Body of pancreas (tissue), 4 donors: ENCODE data around the gene RFFL. TPM values are rescaled to one million over a fixed set of nuclear protein-coding genes. Genes with fewer than 3 reads are reported as not detected.
A peak's percentile ranks its signal among the peaks of the same experiment; 100 is the strongest.

Source experiments
- ATAC-seq: fragments of 150-250 bp; one replicate; pipeline ENCODE4 v1.9.1; 2016
- DNase-seq, 4 donors: peaks; one replicate each; pipeline ENCODE4 v3.0.0-alpha.2; 2019
- H3K27ac ChIP-seq, 4 donors: fragments of 200-600 bp; sonication (generic); 1 replicate in 3 of 4; 2 replicates in 1 of 4; pipeline versions ENCODE4 v1.5.1 to v1.6.1; 2016 to 2019; ENCODE audit warnings: mild to moderate bottlenecking in 1 of 4, mixed read lengths in 1 of 4, moderate library complexity in 1 of 4
- H3K27me3 ChIP-seq, 2 donors: fragments of 200-600 bp; sonication (generic); one replicate each; pipeline ENCODE4 v1.6.0; 2016; ENCODE audit warnings: mild to moderate bottlenecking in 1 of 2
- H3K36me3 ChIP-seq, 2 donors: fragments of 200-600 bp; sonication (generic); replicated peaks in 1 of 2; 2 replicates each; pipeline ENCODE4 v1.5.1; 2016; ENCODE audit warnings: low read depth in 2 of 2; ENCODE audit not compliant: insufficient read depth in 1 of 2
- H3K4me1 ChIP-seq: fragments of 200-600 bp; sonication (generic); one replicate; pipeline ENCODE4 v1.6.0; 2016
- H3K4me3 ChIP-seq, 2 donors: fragments of 200-600 bp; sonication (generic); 1 replicate in 1 of 2; 2 replicates in 1 of 2; pipeline ENCODE4 v1.5.1; 2016 to 2019
- H3K9me3 ChIP-seq, 3 donors: fragments of 200-600 bp; sonication (generic); 1 replicate in 2 of 3; 2 replicates in 1 of 3; pipeline ENCODE4 v1.5.1; 2016
- POLR2A ChIP-seq, 3 donors: fragments of 450-650 bp; IDR thresholded peaks; one replicate each; pipeline ENCODE4 v1.6.1; 2016; ENCODE audit warnings: antibody characterized with exemption in 3 of 3, mild to moderate bottlenecking in 2 of 3
- WGBS, 2 donors: methylation state at CpG; one replicate each; pipeline ENCODE4 v1.1.5; 2017; 5-methylcytosine and 5-hydroxymethylcytosine counted together
- intact Hi-C: fragments of 100-400 bp; cut with DNase I; formaldehyde crosslinking; loops from one replicate; pipeline ENCODE4 v1.15.1; 2023
- total RNA-seq, 2 donors: library from RNA; depleted of rRNA; stranded (reverse); fragments of >200 nt; gene quantifications; one replicate each; pipeline ENCODE4 v1.1.0, GENCODE V29; 2016
- TF ChIP-seq, protein P1 (sequence below), 7 experiments: fragments of 450-650 bp in 4 of 7; fragments of 200-600 bp in 3 of 7; sonication (generic) in 3 of 7; IDR thresholded peaks; one replicate each; pipeline ENCODE4 v1.5.1; 2016 to 2019; ENCODE audit warnings: antibody characterized with exemption in 7 of 7

RFFL gene
- total RNA-seq, 2 donors from 2014 or later, result 11.9 to 17.8 TPM

DNA sequence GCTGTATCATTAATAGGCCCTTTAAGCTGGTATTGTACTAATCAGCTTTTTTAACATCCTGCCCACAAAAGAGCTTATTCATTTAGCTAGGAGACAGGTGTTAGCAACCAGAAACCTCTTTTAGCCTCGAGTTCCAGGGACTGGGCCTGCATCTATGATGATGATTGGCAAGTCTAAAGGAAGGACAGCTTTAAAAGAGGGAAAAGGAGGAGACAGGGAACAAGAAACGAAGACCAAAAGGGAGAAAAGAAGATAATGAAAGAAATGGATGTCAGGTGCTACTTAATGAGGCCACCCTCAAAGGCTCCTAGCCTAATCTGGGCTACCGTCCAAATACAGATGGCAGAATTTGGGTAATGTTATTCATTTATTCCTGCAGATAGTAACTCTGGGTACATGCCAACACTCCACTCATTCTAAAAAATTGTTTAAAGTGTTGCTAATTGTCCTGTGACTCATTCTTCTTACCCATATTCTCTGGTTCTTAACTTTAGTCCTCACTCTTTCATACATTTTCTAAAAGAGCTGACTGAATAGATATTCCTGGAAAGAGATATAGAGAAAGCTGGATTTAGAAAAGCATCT lies 18.7 kb upstream of the RFFL start:
- peak overlapping the region in 2 of 4 donors; percentile 34 to 58 for H3K27ac ChIP-seq
- no peaks in the 10 kb centered on the region for H3K27me3 ChIP-seq
- no peaks in the 10 kb centered on the region for H3K36me3 ChIP-seq
- intact Hi-C loops, result no loop called here
- DNase-seq (peak in 1 of 4 donors; percentile 7), ATAC-seq (no peak)
- H3K9me3 ChIP-seq, result no peaks in the 10 kb centered on the region
- H3K4me3 ChIP-seq, result no peak overlapping the region
- no peak for TF ChIP-seq POLR2A (IDR thresholded peaks at IDR 0.05)
- TF ChIP-seq, protein P1, sequence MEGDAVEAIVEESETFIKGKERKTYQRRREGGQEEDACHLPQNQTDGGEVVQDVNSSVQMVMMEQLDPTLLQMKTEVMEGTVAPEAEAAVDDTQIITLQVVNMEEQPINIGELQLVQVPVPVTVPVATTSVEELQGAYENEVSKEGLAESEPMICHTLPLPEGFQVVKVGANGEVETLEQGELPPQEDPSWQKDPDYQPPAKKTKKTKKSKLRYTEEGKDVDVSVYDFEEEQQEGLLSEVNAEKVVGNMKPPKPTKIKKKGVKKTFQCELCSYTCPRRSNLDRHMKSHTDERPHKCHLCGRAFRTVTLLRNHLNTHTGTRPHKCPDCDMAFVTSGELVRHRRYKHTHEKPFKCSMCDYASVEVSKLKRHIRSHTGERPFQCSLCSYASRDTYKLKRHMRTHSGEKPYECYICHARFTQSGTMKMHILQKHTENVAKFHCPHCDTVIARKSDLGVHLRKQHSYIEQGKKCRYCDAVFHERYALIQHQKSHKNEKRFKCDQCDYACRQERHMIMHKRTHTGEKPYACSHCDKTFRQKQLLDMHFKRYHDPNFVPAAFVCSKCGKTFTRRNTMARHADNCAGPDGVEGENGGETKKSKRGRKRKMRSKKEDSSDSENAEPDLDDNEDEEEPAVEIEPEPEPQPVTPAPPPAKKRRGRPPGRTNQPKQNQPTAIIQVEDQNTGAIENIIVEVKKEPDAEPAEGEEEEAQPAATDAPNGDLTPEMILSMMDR (IDR thresholded peaks at IDR 0.05), result no peak
- WGBS, 2 donors, result 17 to 33% methylated on average over 3 of the region's 3 CpGs
- peaks cover 24% of the 10 kb centered on the region for H3K4me1 ChIP-seq

DNA sequence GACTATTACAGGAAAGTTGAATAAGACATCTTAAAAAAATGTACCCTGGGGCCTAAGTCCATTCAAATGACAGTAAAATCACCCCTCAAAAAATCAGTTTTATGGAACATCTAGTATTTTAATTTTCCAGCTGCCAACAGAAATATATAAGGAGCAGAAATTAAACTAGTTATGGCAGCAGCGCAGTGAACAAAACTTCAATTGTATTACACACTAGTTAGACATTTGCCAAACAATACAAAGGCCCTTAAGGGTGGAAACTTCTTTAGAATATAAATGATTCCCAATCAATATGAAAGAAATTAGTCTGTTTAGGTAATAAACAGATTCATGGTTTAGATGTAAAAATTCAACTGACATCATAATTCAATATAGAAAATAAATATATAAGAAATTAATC lies 18.1 kb upstream of the RFFL start:
- intact Hi-C loops, result no loop called here
- no peaks in the 10 kb centered on the region for H3K27me3 ChIP-seq
- no peak for TF ChIP-seq POLR2A (IDR thresholded peaks at IDR 0.05)
- TF ChIP-seq, protein P1 (IDR thresholded peaks at IDR 0.05), result no peak
- H3K9me3 ChIP-seq, result no peaks in the 10 kb centered on the region
- H3K27ac ChIP-seq, result peak overlapping the region in 1 of 4 donors; percentile 58
- DNase-seq (no peak), ATAC-seq (no peak)
- no peaks in the 10 kb centered on the region for H3K36me3 ChIP-seq
- no peak overlapping the region for H3K4me3 ChIP-seq
- peaks cover 18% of the 10 kb centered on the region for H3K4me1 ChIP-seq
- WGBS, 2 donors, result 78 to 89% methylated on average over 1 of the region's 1 CpG

DNA sequence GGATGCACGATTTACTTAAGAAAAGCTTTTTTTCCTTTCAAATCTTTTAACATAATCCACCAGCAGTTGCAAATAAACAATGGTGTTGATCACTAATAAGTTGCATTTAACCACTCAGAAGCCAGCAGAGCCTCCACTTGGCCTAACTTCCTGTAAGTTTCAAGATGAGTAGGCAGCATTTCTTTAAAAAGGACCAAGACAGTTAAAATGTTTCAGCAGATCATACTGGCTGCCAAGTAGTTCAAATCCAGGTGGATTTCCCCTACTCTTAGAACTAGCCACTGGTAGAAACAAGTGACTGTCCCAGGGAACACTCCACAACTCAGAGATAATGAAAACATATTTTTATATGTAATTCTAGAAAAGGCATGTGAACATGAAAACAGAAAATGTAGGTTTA lies 17.0 kb upstream of the RFFL start:
- Histone ChIP-seq H3K27me3 (no peaks in the 10 kb centered on the region), H3K4me3 (no peak overlapping the region), H3K27ac (no peak overlapping the region), H3K36me3 (no peaks in the 10 kb centered on the region), H3K4me1 (peaks cover 21% of the 10 kb centered on the region), H3K9me3 (no peaks in the 10 kb centered on the region)
- 66 to 73% methylated on average over 1 of the region's 1 CpG for WGBS, 2 donors
- ATAC-seq, result no peak
- TF ChIP-seq, protein P1 (IDR thresholded peaks at IDR 0.05), result no peak
- no peak for TF ChIP-seq POLR2A (IDR thresholded peaks at IDR 0.05)
- intact Hi-C loops, result no loop called here
- no peak for DNase-seq

DNA sequence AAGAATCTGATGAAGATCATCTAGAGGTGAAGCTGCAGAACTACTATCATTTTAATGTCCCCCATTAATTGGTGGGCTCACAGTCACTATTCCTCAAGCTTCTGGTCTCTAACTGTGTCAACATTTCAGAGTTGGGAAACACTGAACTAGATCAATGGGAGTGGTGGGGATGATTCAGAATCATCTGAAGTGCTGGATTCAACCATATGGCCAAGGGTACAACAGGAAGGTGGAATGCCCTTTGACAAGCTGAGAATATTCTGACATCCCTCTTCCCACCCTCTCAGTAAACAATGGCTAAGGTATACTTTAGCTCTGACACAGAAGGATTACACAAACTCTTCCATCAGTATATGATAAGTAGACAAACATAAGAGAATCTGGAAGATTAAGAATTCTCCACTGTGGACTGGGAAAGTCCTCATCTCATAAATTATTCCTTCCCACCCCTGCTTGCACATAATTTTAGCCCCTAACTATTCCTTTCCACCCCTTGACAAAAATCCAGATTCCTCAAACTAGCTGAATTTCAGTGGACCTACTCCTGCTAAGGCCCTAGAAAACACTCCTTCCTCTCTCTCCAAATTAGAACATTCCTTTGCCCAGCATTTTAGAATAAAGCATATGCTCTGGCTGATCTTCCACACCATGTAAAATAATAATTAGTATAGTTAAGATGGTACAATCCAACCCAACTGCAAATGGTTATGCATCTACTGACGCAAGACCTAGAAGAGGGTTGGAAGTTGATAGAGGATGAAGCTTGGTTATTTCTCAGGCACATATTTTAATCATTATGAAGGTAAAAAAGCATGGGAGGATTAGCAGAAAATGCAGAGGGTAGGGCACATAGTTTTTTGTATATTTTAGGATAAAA lies 16.3 kb upstream of the RFFL start:
- peaks cover 29% of the 10 kb centered on the region for H3K4me1 ChIP-seq

More for the DNA sequence above, 16.3 kb upstream of the RFFL start:
- H3K36me3 ChIP-seq, result no peaks in the 10 kb centered on the region
- no peak for TF ChIP-seq POLR2A (IDR thresholded peaks at IDR 0.05)
- TF ChIP-seq, protein P1 (IDR thresholded peaks at IDR 0.05), result no peak
- DNase-seq, result no peak
- 90 to 100% methylated on average over 1 of the region's 1 CpG for WGBS, 2 donors
- no peak overlapping the region for H3K27ac ChIP-seq
- H3K27me3 ChIP-seq, result no peaks in the 10 kb centered on the region
- ATAC-seq, result no peak
- H3K4me3 ChIP-seq, result no peak overlapping the region
- peaks cover 0 to 2% (median 0%) of the 10 kb centered on the region in 3 donors for H3K9me3 ChIP-seq
- intact Hi-C loops, result no loop called here
